Measurements from ENCODE around the gene IL20. TPM values are rescaled to one million over a fixed set of nuclear protein-coding genes. Genes with fewer than 3 reads are reported as not detected.

IL20 gene
- total and polyA plus RNA-seq, 11 donors = not detected

- Histone ChIP-seq H3K4me3 (no peak overlapping the region), H3K27ac (no peak overlapping the region), H3K9me3 (peaks cover 0 to 26% (median 11%) of the 10 kb centered on the region in 12 donors), H3K36me3 (no peaks in the 10 kb centered on the region), H3K4me1 (no peaks in the 10 kb centered on the region), H3K27me3 (no peaks in the 10 kb centered on the region)
- no peak for ATAC-seq
- DNase-seq = no peak
- intact Hi-C loops (cut with DNase I) = no loop called here
- TF ChIP-seq CTCF (IDR thresholded peaks at IDR 0.05) (no peak), POLR2A (IDR thresholded peaks at IDR 0.05) (no peak)
- 77 to 81% (median 79%) methylated on average over 3 of the region's 3 CpGs for WGBS, 4 donors
Observed at GRCh38 chr1:206880314-206880713, 14.9 kb downstream of the IL20 start.

- H3K4me3 ChIP-seq = no peak overlapping the region
- 72 to 74% (median 74%) methylated on average over 3 of the region's 3 CpGs for WGBS, 4 donors
- TF ChIP-seq CTCF (IDR thresholded peaks at IDR 0.05) (peak in 1 of 12 donors; percentile 35), POLR2A (IDR thresholded peaks at IDR 0.05) (no peak)
- no peaks in the 10 kb centered on the region for H3K36me3 ChIP-seq
- intact Hi-C loops (cut with DNase I) = no loop called here
- H3K4me1 ChIP-seq = no peaks in the 10 kb centered on the region
- H3K9me3 ChIP-seq = peaks cover 0 to 21% (median 8%) of the 10 kb centered on the region in 12 donors
- ATAC-seq (no peak), DNase-seq (no peak)
- no peak overlapping the region for H3K27ac ChIP-seq
- H3K27me3 ChIP-seq = peaks cover 0 to 3% (median 0%) of the 10 kb centered on the region in 9 donors
Observed at GRCh38 chr1:206882555-206882954, 17.1 kb downstream of the IL20 start.

- 88 to 100% (median 93%) methylated on average over 1 of the region's 1 CpG for WGBS, 4 donors
Observed at GRCh38 chr1:206883160-206883559, 17.7 kb downstream of the IL20 start.

GRCh38 chr1:206883876-206884275, 18.5 kb downstream of the IL20 start:
- 89 to 96% (median 92%) methylated on average over 2 of the region's 2 CpGs for WGBS, 4 donors
- DNase-seq (no peak), ATAC-seq (no peak)
- Histone ChIP-seq H3K27ac (no peak overlapping the region), H3K4me3 (no peak overlapping the region), H3K27me3 (peaks cover 0 to 3% (median 0%) of the 10 kb centered on the region in 9 donors), H3K36me3 (no peaks in the 10 kb centered on the region), H3K4me1 (no peaks in the 10 kb centered on the region), H3K9me3 (peaks cover 0 to 8% (median 0%) of the 10 kb centered on the region in 12 donors)
- intact Hi-C loops (cut with DNase I) = no loop called here
- TF ChIP-seq CTCF (IDR thresholded peaks at IDR 0.05) = no peak
- TF ChIP-seq POLR2A (IDR thresholded peaks at IDR 0.05) = no peak

More at GRCh38 chr1:206883160-206883559, 17.7 kb downstream of the IL20 start:
- TF ChIP-seq POLR2A (IDR thresholded peaks at IDR 0.05) = no peak
- no peak for TF ChIP-seq CTCF (IDR thresholded peaks at IDR 0.05)
- H3K36me3 ChIP-seq = no peaks in the 10 kb centered on the region
- no peaks in the 10 kb centered on the region for H3K4me1 ChIP-seq
- H3K4me3 ChIP-seq = no peak overlapping the region
- ATAC-seq = no peak
- H3K27ac ChIP-seq = no peak overlapping the region
- peaks cover 0 to 3% (median 0%) of the 10 kb centered on the region in 9 donors for H3K27me3 ChIP-seq
- DNase-seq = no peak
- intact Hi-C loops (cut with DNase I) = no loop called here
- H3K9me3 ChIP-seq = peaks cover 0 to 15% (median 6%) of the 10 kb centered on the region in 12 donors
